Endodermal cell (in vitro differentiated cells): ENCODE results near the gene ITPKA. TPM values are rescaled to one million over a fixed set of nuclear protein-coding genes. Genes with fewer than 3 reads are reported as not detected.

ENCODE experiments used
- DNase-seq: peaks from one replicate; pipeline ENCODE4 v3.0.0-alpha.2; 2017
- H3K27ac ChIP-seq: 2 replicates; pipeline ENCODE4 v1.5.1; 2013; ENCODE audit warnings: mild to moderate bottlenecking, low read depth, low read length, moderate library complexity
- H3K27me3 ChIP-seq: 2 replicates; pipeline ENCODE4 v1.6.1; 2013; ENCODE audit warnings: mild to moderate bottlenecking, low read length, moderate library complexity; ENCODE audit not compliant: insufficient read depth, control insufficient read depth, poor library complexity, severe bottlenecking
- H3K36me3 ChIP-seq: 2 replicates; pipeline ENCODE4 v1.7.0; 2013; ENCODE audit warnings: mild to moderate bottlenecking, low read length, moderate library complexity; ENCODE audit not compliant: control insufficient read depth, insufficient read depth
- H3K4me1 ChIP-seq: one replicate; pipeline ENCODE4 v1.7.0; 2013; ENCODE audit warnings: low read length; ENCODE audit not compliant: control insufficient read depth, insufficient read depth
- H3K4me3 ChIP-seq: 2 replicates; pipeline ENCODE4 v1.5.1; 2013; ENCODE audit warnings: mild to moderate bottlenecking, low read length, moderate library complexity
- H3K9ac ChIP-seq: 2 replicates; pipeline ENCODE4 v1.6.1; 2013; ENCODE audit warnings: mild to moderate bottlenecking, low read length, moderate library complexity; ENCODE audit not compliant: poor library complexity, severe bottlenecking; ENCODE audit errors: extremely low read depth
- H3K9me3 ChIP-seq: 2 replicates; pipeline ENCODE4 v1.6.1; 2013; ENCODE audit warnings: mild to moderate bottlenecking, low read length, moderate library complexity; ENCODE audit not compliant: control insufficient read depth
- H3K27ac Mint-ChIP-seq: 2 replicates; pipeline ENCODE4 v1.8.0; 2020; ENCODE audit warnings: mixed read lengths
- H3K27me3 Mint-ChIP-seq: 2 replicates; pipeline ENCODE4 v1.8.0; 2021; ENCODE audit warnings: mild to moderate bottlenecking, mixed read lengths; ENCODE audit not compliant: insufficient read depth
- H3K36me3 Mint-ChIP-seq: 2 replicates; pipeline ENCODE4 v1.8.0; 2020; ENCODE audit warnings: low read depth, mixed read lengths
- H3K4me1 Mint-ChIP-seq: 2 replicates; pipeline ENCODE4 v1.8.0; 2020; ENCODE audit warnings: mixed read lengths
- H3K4me3 Mint-ChIP-seq: 2 replicates; pipeline ENCODE4 v1.8.0; 2020; ENCODE audit warnings: mild to moderate bottlenecking, moderate library complexity, mixed read lengths
- H3K9me3 Mint-ChIP-seq: 2 replicates; pipeline ENCODE4 v1.8.0; 2020; ENCODE audit warnings: mild to moderate bottlenecking, mixed read lengths
- WGBS, 2 experiments: methylation state at CpG; one replicate each; pipeline versions ENCODE4 v1.1.5 to v1.1.7; 2013; ENCODE audit warnings: missing lambda C conversion rate in 2 of 2, mixed read lengths in 1 of 2; ENCODE audit not compliant: insufficient coverage in 1 of 2, insufficient read length in 1 of 2; 5-methylcytosine and 5-hydroxymethylcytosine counted together
- total RNA-seq, 2 donors: library from RNA; stranded (reverse); fragmentation: NEBNext Ultra II Directional in 1 of 2; extraction: Animal tissue kit (Norgen Biotek cat#: 25700) in 1 of 2; gene quantifications; 2 replicates in 1 of 2; 3 replicates in 1 of 2; pipeline ENCODE4 v1.2.1, GENCODE V29; 2021
- TF ChIP-seq, protein P1 (sequence below): fragments of 200-600 bp; sonication (generic); conservative IDR thresholded peaks from 2 replicates; pipeline ENCODE4 v1.5.0; 2021; ENCODE audit warnings: antibody characterized with exemption, mild to moderate bottlenecking

Gene ITPKA
- total RNA-seq, 2 donors from 2014 or later: 0.75 to 1.2 TPM

DNA sequence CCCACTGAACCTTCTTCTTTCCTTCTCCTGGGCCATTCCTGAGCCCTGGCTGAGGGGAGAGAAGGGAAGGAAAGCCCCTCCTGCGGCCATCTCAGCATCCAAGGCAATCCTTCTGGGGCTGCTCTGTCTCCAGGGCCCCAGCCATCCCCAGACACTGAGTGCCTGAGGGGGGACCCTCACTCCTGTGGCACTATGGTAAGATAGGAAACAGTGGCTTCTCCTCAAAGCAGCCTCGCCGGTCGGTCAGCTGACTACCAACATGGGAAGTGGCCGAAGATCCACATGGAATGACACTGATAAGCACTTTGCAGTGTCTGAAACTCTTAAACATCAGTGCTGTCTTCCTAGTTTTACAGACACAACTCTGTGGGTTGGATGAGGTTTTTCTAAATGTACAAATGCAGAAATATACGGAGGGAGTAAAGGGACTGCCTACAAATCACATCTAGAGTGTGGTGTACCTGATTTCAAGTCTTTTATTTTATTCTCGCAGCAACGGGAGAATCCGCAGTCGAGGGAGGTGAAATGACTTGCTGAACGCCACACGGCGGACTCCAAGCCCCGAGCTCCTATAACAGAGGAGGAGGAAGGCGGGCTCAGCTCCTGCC is 973 bp upstream of the ITPKA start:
- Mint-ChIP-seq H3K36me3 (no peaks in the 10 kb centered on the region), H3K27me3 (peaks cover 71% of the 10 kb centered on the region), H3K4me3 (peak overlapping the region; percentile 46), H3K9me3 (no peaks in the 10 kb centered on the region), H3K4me1 (peaks cover 7% of the 10 kb centered on the region), H3K27ac (no peak overlapping the region)
- Histone ChIP-seq H3K27me3 (peaks cover 72% of the 10 kb centered on the region), H3K4me3 (peak overlapping the region; percentile 80), H3K9ac (no peak overlapping the region), H3K36me3 (no peaks in the 10 kb centered on the region), H3K27ac (no peak overlapping the region), H3K9me3 (no peaks in the 10 kb centered on the region), H3K4me1 (peaks cover 13% of the 10 kb centered on the region)
- 21 to 30% methylated on average over 6 to 15 of the region's 15 CpGs for WGBS, 2 experiments
- DNase-seq: no peak
- TF ChIP-seq, protein P1, sequence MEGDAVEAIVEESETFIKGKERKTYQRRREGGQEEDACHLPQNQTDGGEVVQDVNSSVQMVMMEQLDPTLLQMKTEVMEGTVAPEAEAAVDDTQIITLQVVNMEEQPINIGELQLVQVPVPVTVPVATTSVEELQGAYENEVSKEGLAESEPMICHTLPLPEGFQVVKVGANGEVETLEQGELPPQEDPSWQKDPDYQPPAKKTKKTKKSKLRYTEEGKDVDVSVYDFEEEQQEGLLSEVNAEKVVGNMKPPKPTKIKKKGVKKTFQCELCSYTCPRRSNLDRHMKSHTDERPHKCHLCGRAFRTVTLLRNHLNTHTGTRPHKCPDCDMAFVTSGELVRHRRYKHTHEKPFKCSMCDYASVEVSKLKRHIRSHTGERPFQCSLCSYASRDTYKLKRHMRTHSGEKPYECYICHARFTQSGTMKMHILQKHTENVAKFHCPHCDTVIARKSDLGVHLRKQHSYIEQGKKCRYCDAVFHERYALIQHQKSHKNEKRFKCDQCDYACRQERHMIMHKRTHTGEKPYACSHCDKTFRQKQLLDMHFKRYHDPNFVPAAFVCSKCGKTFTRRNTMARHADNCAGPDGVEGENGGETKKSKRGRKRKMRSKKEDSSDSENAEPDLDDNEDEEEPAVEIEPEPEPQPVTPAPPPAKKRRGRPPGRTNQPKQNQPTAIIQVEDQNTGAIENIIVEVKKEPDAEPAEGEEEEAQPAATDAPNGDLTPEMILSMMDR: no peak

DNA sequence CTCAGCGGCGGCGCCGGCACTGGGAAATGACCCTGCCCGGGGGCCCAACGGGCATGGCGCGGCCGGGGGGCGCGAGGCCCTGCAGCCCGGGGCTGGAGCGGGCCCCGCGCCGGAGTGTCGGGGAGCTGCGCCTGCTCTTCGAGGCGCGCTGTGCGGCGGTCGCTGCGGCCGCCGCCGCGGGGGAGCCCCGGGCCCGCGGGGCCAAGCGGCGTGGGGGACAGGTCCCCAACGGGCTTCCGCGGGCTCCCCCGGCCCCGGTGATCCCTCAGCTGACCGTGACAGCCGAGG is 172 bp downstream of the ITPKA start:
- Histone ChIP-seq H3K27ac (no peak overlapping the region), H3K36me3 (no peaks in the 10 kb centered on the region), H3K4me3 (no peak overlapping the region), H3K27me3 (peaks cover 84% of the 10 kb centered on the region), H3K9ac (no peak overlapping the region), H3K9me3 (no peaks in the 10 kb centered on the region), H3K4me1 (peaks cover 13% of the 10 kb centered on the region)
- H3K4me1 Mint-ChIP-seq: peaks cover 7% of the 10 kb centered on the region
- peaks cover 81% of the 10 kb centered on the region for H3K27me3 Mint-ChIP-seq
- H3K9me3 Mint-ChIP-seq: no peaks in the 10 kb centered on the region
- DNase-seq: no peak
- no peaks in the 10 kb centered on the region for H3K36me3 Mint-ChIP-seq
- TF ChIP-seq, protein P1: no peak
- no peak overlapping the region for H3K27ac Mint-ChIP-seq
- H3K4me3 Mint-ChIP-seq: no peak overlapping the region
- 0% methylated on average over 15 to 41 of the region's 41 CpGs for WGBS, 2 experiments

DNA sequence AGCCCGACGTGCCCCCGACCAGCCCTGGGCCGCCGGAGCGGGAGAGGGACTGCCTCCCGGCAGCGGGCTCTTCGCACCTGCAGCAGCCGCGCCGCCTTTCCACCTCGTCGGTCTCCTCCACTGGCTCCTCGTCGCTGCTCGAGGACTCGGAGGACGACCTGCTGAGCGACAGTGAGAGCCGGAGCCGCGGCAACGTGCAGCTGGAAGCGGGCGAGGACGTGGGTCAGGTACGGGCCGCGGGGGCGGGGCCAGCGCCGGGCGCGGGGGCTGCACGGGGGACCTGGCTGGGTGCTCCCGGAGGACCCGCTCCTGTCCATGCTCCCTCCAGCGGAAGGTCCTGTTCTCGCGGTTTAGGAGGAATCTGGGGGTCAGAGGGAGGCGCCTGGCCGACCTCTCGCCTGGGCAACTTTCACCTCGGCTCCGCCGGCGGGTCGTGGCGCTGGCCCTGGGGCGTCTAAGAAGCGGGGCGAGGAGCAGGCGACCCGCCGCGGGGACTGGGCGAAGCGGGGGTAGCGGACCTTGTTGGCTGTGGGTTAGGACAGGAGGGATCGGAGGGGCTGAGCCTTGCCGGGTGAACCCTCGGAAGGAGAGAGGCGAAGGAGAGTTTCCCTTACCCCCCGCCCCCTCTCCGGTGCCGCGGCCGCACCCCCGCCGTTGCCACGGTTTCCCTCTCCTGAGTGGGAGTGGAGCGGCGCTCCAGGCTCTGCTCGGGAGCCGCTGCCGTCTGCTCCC is 682 bp downstream of the ITPKA start:
- Mint-ChIP-seq H3K27me3 (peaks cover 86% of the 10 kb centered on the region), H3K4me3 (peak overlapping the region; percentile 40), H3K4me1 (peaks cover 7% of the 10 kb centered on the region), H3K36me3 (no peaks in the 10 kb centered on the region), H3K9me3 (no peaks in the 10 kb centered on the region), H3K27ac (no peak overlapping the region)
- H3K36me3 ChIP-seq: no peaks in the 10 kb centered on the region
- H3K9ac ChIP-seq: no peak overlapping the region
- peaks cover 89% of the 10 kb centered on the region for H3K27me3 ChIP-seq
- no peak overlapping the region for H3K4me3 ChIP-seq
- TF ChIP-seq, protein P1: peak; percentile 52
- H3K27ac ChIP-seq: no peak overlapping the region
- WGBS, 2 experiments: 0 to 2% methylated on average over 13 to 77 of the region's 77 CpGs
- peaks cover 13% of the 10 kb centered on the region for H3K4me1 ChIP-seq
- peak; percentile 88 for DNase-seq
- no peaks in the 10 kb centered on the region for H3K9me3 ChIP-seq
